Esophagus squamous epithelium (tissue), 4 donors: ENCODE results near the gene SMARCD1.

Experiments used
- POLR2A ChIP-seq, 4 donors: fragments of 450-650 bp; IDR thresholded peaks; one replicate each; pipeline ENCODE4 v1.6.1; 2017; ENCODE audit warnings: antibody characterized with exemption in 4 of 4, mild to moderate bottlenecking in 4 of 4, moderate library complexity in 3 of 4
- TF ChIP-seq, protein P1 (sequence below), 6 experiments: fragments of 450-650 bp in 4 of 6; fragments of 200-600 bp in 2 of 6; sonication (generic) in 2 of 6; IDR thresholded peaks; one replicate each; pipeline ENCODE4 v1.5.1; 2016 to 2019; ENCODE audit warnings: antibody characterized with exemption in 6 of 6, mild to moderate bottlenecking in 4 of 6, moderate library complexity in 4 of 6

DNA sequence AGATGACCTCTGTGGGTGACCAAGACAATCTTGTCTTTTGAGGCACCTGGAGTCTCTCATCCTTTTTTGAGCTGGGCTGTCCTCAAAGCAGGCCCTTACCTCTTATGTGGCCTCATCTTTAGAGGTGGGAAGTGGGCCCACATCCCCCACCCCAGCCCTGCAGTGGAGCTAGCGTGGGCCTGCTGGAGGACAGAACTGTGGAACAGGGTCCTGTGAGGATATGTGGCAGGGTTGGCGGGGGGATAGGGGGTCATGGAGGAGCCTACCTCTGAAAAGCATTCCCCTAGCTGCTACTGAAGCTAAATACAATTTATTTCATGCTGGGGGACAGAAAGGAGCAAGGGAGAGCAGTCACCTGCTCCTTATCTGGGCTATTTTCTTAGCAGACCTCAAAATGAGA lies 18.2 kb downstream of the SMARCD1 start:
- TF ChIP-seq, protein P1, sequence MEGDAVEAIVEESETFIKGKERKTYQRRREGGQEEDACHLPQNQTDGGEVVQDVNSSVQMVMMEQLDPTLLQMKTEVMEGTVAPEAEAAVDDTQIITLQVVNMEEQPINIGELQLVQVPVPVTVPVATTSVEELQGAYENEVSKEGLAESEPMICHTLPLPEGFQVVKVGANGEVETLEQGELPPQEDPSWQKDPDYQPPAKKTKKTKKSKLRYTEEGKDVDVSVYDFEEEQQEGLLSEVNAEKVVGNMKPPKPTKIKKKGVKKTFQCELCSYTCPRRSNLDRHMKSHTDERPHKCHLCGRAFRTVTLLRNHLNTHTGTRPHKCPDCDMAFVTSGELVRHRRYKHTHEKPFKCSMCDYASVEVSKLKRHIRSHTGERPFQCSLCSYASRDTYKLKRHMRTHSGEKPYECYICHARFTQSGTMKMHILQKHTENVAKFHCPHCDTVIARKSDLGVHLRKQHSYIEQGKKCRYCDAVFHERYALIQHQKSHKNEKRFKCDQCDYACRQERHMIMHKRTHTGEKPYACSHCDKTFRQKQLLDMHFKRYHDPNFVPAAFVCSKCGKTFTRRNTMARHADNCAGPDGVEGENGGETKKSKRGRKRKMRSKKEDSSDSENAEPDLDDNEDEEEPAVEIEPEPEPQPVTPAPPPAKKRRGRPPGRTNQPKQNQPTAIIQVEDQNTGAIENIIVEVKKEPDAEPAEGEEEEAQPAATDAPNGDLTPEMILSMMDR (IDR thresholded peaks at IDR 0.05) = no peak
- no peak for TF ChIP-seq POLR2A (IDR thresholded peaks at IDR 0.05)
